Duodenal mucosa (tissue), 2 donors: ENCODE measurements around the gene AKR1C4.
A peak's percentile ranks its signal among the peaks of the same experiment; 100 is the strongest.
"Not testable (repeated sequence)": the region's sequence is repeated elsewhere in the genome, so short reads cannot be mapped to it uniquely, and the experiment has no call there.

ENCODE experiments used
- H3K27ac ChIP-seq: one replicate; pipeline ENCODE4 v1.7.0; 2013; ENCODE audit warnings: low read depth, low read length
- H3K27me3 ChIP-seq, 2 donors: one replicate each; pipeline ENCODE4 v1.7.0; 2013; ENCODE audit warnings: low read length in 2 of 2, control low read depth in 1 of 2; ENCODE audit not compliant: insufficient read depth in 2 of 2, control insufficient read depth in 1 of 2
- H3K36me3 ChIP-seq, 2 donors: one replicate each; pipeline ENCODE4 v1.7.0; 2013; ENCODE audit warnings: low read length in 2 of 2, control low read depth in 1 of 2; ENCODE audit not compliant: insufficient read depth in 2 of 2, control insufficient read depth in 1 of 2
- H3K4me1 ChIP-seq, 2 donors: one replicate each; pipeline ENCODE4 v1.7.0; 2013; ENCODE audit warnings: low read length in 2 of 2, control low read depth in 1 of 2; ENCODE audit not compliant: insufficient read depth in 2 of 2, control insufficient read depth in 1 of 2
- H3K4me3 ChIP-seq, 2 donors: one replicate each; pipeline ENCODE4 v1.7.0; 2013; ENCODE audit warnings: low read length in 2 of 2, low read depth in 1 of 2
- H3K9ac ChIP-seq, 2 donors: one replicate each; pipeline ENCODE4 v1.7.0; 2013; ENCODE audit warnings: low read length in 2 of 2, low read depth in 1 of 2
- H3K9me3 ChIP-seq, 2 donors: one replicate each; pipeline ENCODE4 v1.7.0; 2013; ENCODE audit warnings: low read length in 2 of 2, control low read depth in 1 of 2; ENCODE audit not compliant: control insufficient read depth in 1 of 2

The AKR1C4 gene

DNA sequence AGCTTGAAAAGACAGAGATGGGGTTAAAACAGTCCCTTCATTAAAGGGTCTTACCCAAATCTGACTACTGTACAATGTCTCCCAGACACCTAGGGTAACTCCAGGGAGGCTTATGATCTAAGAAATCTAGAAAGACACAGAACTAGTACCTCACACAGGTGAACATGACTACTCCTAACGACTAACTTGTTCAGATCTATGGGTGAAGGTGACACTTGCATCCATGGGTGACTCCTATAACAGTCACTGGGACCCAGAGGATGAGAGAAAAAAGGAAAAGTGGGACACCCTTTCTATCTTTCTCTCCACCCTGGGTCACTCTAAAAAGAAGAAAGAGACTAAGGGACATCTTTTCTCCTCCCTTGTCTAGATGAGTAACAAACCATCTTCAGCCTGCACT is 30.9 kb upstream of the AKR1C4 start:
- H3K36me3 ChIP-seq = no peaks in the 10 kb centered on the region
- H3K27me3 ChIP-seq = no peaks in the 10 kb centered on the region
- peaks cover 12 to 13% of the 10 kb centered on the region in 2 donors for H3K4me1 ChIP-seq
- H3K4me3 ChIP-seq = no peak overlapping the region
- H3K27ac ChIP-seq = no peak overlapping the region
- no peak overlapping the region for H3K9ac ChIP-seq
- H3K9me3 ChIP-seq = peaks cover 17 to 45% of the 10 kb centered on the region in 2 donors

- Histone ChIP-seq H3K27me3 (no peaks in the 10 kb centered on the region), H3K4me3 (peak overlapping the region in 1 of 2 donors; percentile 41), H3K9me3 (peaks cover 9 to 20% of the 10 kb centered on the region in 2 donors), H3K36me3 (no peaks in the 10 kb centered on the region), H3K4me1 (peaks cover 13% of the 10 kb centered on the region in 2 donors), H3K27ac (no peak overlapping the region), H3K9ac (no peak overlapping the region)
Measured at GRCh38 chr10:5168897-5169420, 27.7 kb upstream of the AKR1C4 start.

GRCh38 chr10:5175581-5175980 is 21.1 kb upstream of the AKR1C4 start:
- not testable (repeated sequence) for H3K36me3 ChIP-seq, H3K4me1 ChIP-seq

GRCh38 chr10:5180503-5180902 is 16.1 kb upstream of the AKR1C4 start:
- H3K36me3 ChIP-seq, H3K4me1 ChIP-seq, H3K4me3 ChIP-seq, H3K9me3 ChIP-seq, H3K9ac ChIP-seq, H3K27me3 ChIP-seq, H3K27ac ChIP-seq: not testable (repeated sequence)

More at GRCh38 chr10:5175581-5175980, 21.1 kb upstream of the AKR1C4 start:
- H3K9ac ChIP-seq, H3K27me3 ChIP-seq, H3K4me3 ChIP-seq, H3K27ac ChIP-seq, H3K9me3 ChIP-seq: not testable (repeated sequence)

DNA sequence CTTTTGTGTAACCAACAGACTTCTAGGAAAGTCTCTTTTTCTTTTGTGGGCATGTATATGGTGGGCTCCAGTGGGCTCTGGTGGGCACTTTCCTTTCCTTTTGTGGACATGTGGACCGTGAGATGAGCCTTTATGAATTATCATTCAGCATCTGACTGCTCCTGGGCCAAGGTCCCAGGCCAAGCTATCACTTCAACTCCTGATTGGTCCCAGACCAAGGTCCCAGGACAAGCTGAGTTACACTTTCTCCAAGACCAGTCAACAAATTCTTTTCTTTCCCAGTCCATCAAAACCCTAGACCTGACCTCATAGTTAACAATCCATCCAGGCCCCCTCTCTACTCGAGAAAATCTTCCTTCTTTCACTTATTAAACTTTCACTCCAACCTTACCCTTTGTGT is 12.7 kb upstream of the AKR1C4 start:
- Histone ChIP-seq H3K4me3 (no peak overlapping the region), H3K9ac (no peak overlapping the region), H3K36me3 (no peaks in the 10 kb centered on the region), H3K27me3 (no peaks in the 10 kb centered on the region), H3K9me3 (no peaks in the 10 kb centered on the region), H3K4me1 (no peaks in the 10 kb centered on the region), H3K27ac (no peak overlapping the region)

DNA sequence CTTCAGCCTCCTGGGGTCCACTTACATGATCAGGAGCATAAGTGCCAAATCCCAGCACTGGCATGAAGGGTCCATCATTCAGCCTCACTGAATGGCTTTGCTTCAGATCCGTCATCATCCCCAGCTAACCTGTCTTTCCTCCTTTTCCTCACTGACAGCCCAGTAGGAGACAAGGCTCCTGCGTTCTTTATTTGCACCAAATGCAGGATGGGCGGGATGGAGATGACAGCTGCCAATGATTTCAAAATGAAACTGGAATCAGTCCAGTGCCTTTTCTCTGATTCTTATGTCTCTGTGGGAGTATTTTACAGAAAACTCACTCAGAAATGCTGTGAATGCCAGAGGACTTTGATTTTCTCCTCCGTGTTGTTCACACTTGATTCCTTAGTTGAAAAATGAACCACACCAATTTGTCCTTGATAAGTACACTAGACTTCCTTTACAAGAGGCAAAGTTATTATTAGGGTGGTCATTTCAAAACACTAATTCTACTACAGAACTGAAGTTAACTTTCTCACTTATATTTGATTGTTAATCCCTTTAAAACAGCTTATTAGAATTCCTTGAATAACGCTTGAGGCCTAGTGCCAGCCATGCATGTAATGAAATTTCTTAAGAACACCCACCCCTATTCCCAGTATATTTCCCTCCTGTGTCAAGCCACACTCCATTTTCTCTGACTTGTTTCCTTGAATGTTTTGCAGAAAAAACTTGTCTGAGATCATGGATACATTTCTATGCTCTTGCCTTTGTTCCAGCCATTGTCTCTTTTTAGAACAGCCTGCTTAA is 11.5 kb upstream of the AKR1C4 start, which contains the start of gene AKR1C8:
Gene AKR1C8, minus strand, starts transcription at position 164 of the 789 bp plus-strand sequence. Its CDS starts 46 bp downstream, at position 118.
- no peak within 1 kb of the TSS for H3K4me3 ChIP-seq
- H3K9me3 ChIP-seq = no peaks in the 10 kb centered on the region
- no peaks in the 10 kb centered on the region for H3K36me3 ChIP-seq
- no peak within 1 kb of the TSS for H3K9ac ChIP-seq
- no peak within 1 kb of the TSS for H3K27ac ChIP-seq
- no peaks in the 10 kb centered on the region for H3K4me1 ChIP-seq
- H3K27me3 ChIP-seq = no peaks in the 10 kb centered on the region

DNA sequence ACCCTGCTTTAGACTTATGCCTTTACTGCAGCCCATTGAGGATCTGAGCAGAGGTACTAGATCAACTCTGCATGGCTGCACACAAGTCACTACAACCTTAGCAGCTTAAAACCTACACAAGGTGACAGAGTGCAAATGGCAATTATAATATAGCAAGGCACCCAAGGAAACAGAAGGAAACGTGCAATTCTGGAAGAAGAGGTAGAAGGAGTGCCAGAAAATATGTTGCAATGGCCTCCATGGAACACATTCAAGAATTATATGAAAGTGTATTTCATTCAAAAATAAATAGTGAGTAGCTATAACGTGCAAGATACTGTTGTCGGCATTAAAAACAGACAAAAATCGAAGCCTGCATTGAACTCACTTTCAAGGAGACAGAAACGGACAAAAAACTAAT is 8.8 kb upstream of the AKR1C4 start:
- no peak overlapping the region for H3K4me3 ChIP-seq
- H3K9ac ChIP-seq = no peak overlapping the region
- H3K9me3 ChIP-seq = no peaks in the 10 kb centered on the region
- H3K4me1 ChIP-seq = no peaks in the 10 kb centered on the region
- H3K36me3 ChIP-seq = no peaks in the 10 kb centered on the region
- no peak overlapping the region for H3K27ac ChIP-seq
- no peaks in the 10 kb centered on the region for H3K27me3 ChIP-seq

GRCh38 chr10:5188358-5188757 is 8.3 kb upstream of the AKR1C4 start:
- Histone ChIP-seq H3K9ac (no peak overlapping the region), H3K4me3 (no peak overlapping the region), H3K36me3 (no peaks in the 10 kb centered on the region), H3K27me3 (no peaks in the 10 kb centered on the region), H3K27ac (no peak overlapping the region), H3K9me3 (no peaks in the 10 kb centered on the region), H3K4me1 (no peaks in the 10 kb centered on the region)

GRCh38 chr10:5194431-5194830 is 2.2 kb upstream of the AKR1C4 start:
- Histone ChIP-seq H3K27me3 (no peaks in the 10 kb centered on the region), H3K4me1 (peaks cover 6 to 9% of the 10 kb centered on the region in 2 donors), H3K36me3 (no peaks in the 10 kb centered on the region), H3K9me3 (no peaks in the 10 kb centered on the region), H3K9ac (no peak overlapping the region), H3K27ac (no peak overlapping the region), H3K4me3 (no peak overlapping the region)

- Histone ChIP-seq H3K36me3 (no peaks in the 10 kb centered on the region), H3K9ac (no peak overlapping the region), H3K27ac (no peak overlapping the region), H3K9me3 (no peaks in the 10 kb centered on the region), H3K4me1 (peaks cover 6 to 9% of the 10 kb centered on the region in 2 donors), H3K4me3 (no peak overlapping the region), H3K27me3 (no peaks in the 10 kb centered on the region)
Measured at GRCh38 chr10:5195727-5196374, 786 bp upstream of the AKR1C4 start.
